Activated CD8-positive, alpha-beta memory T cell treated with anti-CD3 and anti-CD28 coated beads, Interleukin-2, amount 50 U/mL, for 1 hour (primary cell): Measurements from ENCODE around the gene RPL38.
"Not testable (repeated sequence)": the region's sequence is repeated elsewhere in the genome, so short reads cannot be mapped to it uniquely, and the experiment has no call there.

Source experiments
- DNase-seq: peaks from one replicate; pipeline ENCODE4 v3.0.0-alpha.2; 2020; ENCODE audit errors: extremely low read depth

The RPL38 gene

GRCh38 chr17:74183411-74183810, 20.1 kb upstream of the RPL38 start:
- no peak for DNase-seq

DNA sequence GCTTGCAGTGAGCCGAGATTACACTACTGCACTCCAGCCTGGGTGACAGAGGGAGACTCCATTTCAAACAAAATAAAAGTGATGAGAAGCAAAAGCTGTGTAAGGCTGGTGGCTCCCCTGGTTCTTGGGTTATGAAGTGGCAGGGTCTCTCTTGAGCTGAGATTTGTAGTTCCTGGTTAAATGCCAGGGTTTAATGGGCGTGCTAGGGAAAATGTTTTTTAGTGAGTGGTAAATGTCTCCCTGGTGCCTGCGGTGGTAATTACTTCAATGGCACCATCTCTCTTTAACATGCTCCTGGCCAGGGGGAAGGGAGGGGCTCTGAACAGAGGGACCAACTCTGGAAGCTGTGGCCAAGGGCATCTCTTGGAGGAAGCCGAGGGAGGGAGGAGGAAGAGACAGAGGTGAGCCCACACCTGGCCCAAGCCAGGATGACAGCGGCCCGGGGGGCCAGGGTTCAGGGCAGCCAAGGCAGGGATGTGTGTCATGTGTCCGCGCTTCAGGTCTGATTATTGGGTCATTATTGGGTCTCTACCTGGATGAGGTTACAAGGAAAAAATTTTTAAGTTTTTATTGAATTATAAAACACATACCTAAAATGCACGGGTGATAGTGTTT, 17.8 kb upstream of the RPL38 start:
- DNase-seq = no peak

DNA sequence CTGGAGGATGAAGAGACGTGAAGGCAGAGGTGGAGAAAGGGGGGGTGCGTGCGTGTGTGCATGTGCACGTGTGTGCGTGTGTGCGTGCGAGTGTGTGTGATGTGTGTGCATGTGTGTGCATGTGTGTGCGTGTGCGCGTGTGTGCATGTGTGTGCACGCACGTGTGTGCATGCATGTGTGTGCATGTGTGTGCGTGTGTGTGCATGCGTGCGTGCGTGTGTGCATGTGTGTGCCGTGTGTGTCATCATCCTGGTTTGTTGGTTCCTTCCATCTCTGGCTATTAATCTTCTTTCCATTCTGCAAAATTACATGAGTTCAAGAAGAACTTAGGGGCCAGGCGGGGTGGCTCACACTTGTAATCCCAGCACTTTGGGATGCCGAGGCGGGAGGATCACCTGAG, 17.0 kb upstream of the RPL38 start:
- DNase-seq = no peak

DNA sequence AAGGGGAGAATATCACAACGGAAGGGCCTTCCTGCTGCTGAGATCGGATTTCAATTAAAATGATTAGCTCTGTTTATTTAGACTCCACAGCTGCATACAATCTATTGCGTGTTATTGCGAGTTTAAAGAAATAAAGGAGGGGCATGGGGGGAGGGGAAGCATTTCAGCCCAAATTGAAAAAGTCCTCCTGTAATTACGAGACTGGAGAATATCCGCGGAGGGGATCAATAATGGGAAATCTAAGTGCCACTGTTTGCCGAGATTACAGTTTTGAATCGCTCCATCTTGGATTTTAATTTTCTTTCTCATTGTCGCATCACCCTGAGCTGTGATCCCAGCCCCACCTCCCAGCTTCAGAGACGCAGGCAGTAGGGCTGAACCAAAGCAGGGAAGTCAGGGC, 15.7 kb upstream of the RPL38 start:
- DNase-seq = no peak

DNA sequence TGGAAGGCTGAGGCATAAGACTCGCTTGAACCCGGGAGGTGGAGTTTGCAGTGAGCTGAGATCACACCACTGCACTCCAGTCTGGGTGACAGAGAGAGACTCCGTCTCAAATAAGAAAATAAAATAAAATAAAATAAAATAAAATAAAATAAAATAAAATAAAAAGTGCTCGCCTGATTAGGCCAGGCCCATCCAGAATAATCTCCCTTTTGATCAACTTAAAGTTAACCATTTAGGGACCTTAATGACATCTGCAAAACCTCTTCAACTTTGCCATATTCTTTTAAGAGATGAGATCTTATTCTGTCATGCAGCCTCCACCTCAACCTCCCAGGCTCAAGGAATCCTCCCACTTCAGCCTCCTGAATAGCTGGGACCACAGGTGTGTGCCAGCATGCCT, 14.8 kb upstream of the RPL38 start:
- not testable (repeated sequence) for DNase-seq

- DNase-seq = no peak
These were observed 13.3 kb upstream of the RPL38 start for GRCh38 chr17:74190154-74190553.

DNA sequence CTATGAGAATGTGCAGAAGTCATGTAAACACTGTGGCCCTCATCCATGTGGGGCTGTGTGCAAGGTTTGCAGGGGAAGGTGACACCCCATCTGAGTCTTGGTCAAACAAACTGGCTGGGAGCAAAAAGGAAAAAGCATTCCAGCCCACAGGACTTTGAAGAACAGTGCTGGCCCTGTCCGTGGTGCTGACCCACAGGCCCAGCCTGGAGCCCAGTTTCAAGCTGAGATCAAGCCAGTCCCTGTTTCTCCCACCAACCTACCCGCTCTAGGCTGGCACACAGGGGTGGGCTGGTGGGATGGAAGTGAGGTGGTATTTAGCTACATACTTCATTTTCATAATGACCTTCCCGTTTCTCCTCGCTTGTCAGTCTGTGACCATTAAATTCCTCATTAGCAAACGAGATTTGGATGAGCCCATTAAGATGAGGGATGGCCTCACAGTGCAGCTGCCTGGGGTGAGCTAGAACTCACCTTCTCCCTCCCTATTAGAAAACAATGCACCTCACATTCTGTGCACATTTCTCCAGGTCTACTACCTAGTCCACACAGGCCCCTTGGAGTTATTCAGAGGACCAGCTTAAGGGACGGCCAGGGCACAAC, 12.6 kb upstream of the RPL38 start:
- DNase-seq = no peak

DNA sequence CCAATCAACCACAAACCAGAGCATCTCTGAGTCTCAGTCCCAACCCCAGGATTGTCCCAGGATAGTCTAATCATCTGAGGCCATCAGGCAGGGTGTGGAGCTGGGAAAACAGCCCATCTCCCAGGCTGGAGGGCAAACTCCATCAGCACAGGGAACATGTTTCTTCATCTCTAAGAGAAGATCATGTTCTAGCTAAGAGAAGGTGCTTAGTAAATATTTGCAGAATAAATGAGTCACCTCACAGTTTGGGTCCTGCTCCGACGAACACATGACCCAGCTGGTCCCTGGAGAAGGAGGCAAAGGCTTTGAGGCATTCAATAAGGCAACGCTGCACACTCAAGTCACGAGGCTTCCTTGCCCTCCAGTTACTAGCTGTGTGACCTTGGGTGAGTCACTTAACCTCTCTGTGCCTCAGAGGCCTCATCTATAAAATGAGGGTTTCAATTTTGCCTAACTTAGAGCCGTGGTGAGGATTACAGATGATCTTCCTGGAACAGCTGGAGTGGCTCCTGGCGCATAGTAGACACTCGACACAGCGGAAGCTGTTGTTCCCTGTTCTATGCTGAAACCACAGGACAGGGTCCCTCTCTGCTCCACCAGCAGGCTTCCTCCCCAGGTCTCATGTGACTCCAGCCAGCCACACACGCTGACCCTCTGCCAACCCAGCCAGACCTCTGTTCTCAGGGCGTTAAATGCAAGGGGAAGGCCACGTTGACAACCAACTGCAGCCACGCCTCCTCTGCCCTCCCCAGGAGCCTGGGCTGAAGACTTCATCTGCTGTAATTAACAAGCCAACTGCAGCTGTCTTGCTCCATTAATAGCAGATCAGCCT, 10.3 kb upstream of the RPL38 start:
- no peak for DNase-seq

- no peak for DNase-seq
These were observed 8.8 kb upstream of the RPL38 start for GRCh38 chr17:74194682-74195081.

GRCh38 chr17:74196541-74197317, 6.7 kb upstream of the RPL38 start:
- DNase-seq = no peak

- no peak for DNase-seq
These were observed 5.7 kb upstream of the RPL38 start for GRCh38 chr17:74197801-74198200.

DNA sequence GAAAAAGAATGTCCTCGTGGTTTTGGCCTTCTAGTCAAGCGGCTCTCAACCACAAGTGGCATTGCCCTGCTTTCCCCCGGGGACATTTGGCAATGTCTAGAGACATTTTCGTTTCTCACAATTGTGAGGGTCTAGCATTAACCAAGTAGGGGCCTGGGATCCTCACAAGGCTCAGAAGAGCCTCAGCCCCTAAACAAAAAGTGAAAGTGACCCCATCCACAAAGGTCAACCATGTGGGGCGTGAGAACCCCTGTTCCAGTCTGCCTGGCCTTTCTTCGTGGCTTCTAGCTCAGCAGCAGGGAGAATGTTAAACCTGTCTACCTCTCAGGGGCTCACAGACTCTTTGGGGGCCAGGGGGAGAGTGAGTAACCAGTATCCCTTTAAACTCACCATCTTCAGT, 4.8 kb upstream of the RPL38 start:
- DNase-seq = no peak

GRCh38 chr17:74199306-74200092, 4.0 kb upstream of the RPL38 start:
- DNase-seq = no peak

GRCh38 chr17:74200112-74200511, 3.4 kb upstream of the RPL38 start:
- DNase-seq = no peak

- no peak for DNase-seq
These were observed 2.2 kb upstream of the RPL38 start for GRCh38 chr17:74201250-74201649.

DNA sequence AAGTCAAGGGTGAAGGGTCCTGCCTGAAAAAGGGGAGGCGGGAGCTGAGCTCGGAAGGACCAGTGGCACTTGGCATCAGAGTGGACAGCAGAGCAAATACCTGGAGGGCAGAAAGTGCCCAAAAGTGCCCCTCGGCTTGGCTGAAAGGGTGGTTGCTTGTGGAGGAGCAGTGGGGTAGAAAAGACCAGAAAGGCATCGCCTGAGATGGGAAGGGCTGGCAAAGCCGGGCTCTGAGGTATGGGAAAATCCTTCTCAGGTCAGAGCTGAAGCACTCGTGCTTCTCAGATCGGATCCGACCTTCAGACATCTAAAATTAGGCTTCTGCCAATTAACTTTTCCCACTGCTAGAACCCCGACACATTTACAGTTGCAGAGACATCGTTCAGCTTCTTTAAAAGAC, 1.5 kb upstream of the RPL38 start:
- no peak for DNase-seq

DNA sequence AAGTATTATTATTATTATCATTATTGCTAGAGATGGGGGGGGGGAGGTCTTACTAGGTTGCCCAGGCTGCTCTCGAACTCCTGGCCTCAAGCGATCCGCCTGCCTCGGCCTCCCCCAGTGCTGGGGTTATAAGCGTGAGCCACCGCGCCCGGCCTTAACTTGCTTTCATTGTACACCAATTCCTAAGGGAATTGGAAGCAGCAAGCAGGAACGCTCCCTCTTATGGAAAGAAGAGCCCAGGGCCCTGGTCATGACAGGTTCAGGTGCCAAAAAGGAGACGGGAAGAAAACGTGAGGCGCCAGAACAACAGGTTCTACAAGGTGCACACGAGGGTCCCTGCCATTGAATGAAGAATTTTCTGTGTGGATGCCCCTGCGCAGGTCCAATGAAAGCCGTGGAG, 540 bp upstream of the RPL38 start:
- no peak for DNase-seq

GRCh38 chr17:74204474-74204873, 996 bp downstream of the RPL38 start:
- DNase-seq = no peak

DNA sequence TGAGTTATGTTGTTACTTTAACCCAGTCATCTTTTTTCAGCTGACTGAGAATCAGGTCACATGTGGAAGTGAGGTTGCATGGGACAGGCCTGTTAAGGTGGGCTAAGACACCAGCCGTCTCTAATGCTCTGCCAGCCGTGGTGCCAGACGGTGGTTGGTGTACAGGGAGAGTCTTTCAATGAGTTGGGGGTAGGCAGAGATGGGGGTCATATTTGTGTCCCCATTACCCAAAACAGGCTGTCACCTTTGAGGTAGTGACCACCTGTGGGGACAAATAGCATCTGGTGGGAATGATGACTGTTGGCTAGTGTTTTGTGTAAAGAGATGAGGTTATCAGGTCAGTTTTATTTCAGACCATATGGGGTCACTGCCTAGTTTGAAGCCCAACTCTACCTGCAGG, 1.8 kb downstream of the RPL38 start:
- DNase-seq = no peak

- DNase-seq = no peak
These were observed 2.9 kb downstream of the RPL38 start for GRCh38 chr17:74206332-74206818.
